Endodermal cell (in vitro differentiated cells): ENCODE data around the gene SAMD4B. TPM values are rescaled to one million over a fixed set of nuclear protein-coding genes. Genes with fewer than 3 reads are reported as not detected.

Experiments used
- DNase-seq: peaks from one replicate; pipeline ENCODE4 v3.0.0-alpha.2; 2017
- H3K27ac ChIP-seq: 2 replicates; pipeline ENCODE4 v1.5.1; 2013; ENCODE audit warnings: mild to moderate bottlenecking, low read depth, low read length, moderate library complexity
- H3K27me3 ChIP-seq: 2 replicates; pipeline ENCODE4 v1.6.1; 2013; ENCODE audit warnings: mild to moderate bottlenecking, low read length, moderate library complexity; ENCODE audit not compliant: insufficient read depth, control insufficient read depth, poor library complexity, severe bottlenecking
- H3K36me3 ChIP-seq: 2 replicates; pipeline ENCODE4 v1.7.0; 2013; ENCODE audit warnings: mild to moderate bottlenecking, low read length, moderate library complexity; ENCODE audit not compliant: control insufficient read depth, insufficient read depth
- H3K4me1 ChIP-seq: one replicate; pipeline ENCODE4 v1.7.0; 2013; ENCODE audit warnings: low read length; ENCODE audit not compliant: control insufficient read depth, insufficient read depth
- H3K4me3 ChIP-seq: 2 replicates; pipeline ENCODE4 v1.5.1; 2013; ENCODE audit warnings: mild to moderate bottlenecking, low read length, moderate library complexity
- H3K9ac ChIP-seq: 2 replicates; pipeline ENCODE4 v1.6.1; 2013; ENCODE audit warnings: mild to moderate bottlenecking, low read length, moderate library complexity; ENCODE audit not compliant: poor library complexity, severe bottlenecking; ENCODE audit errors: extremely low read depth
- H3K9me3 ChIP-seq: 2 replicates; pipeline ENCODE4 v1.6.1; 2013; ENCODE audit warnings: mild to moderate bottlenecking, low read length, moderate library complexity; ENCODE audit not compliant: control insufficient read depth
- H3K27ac Mint-ChIP-seq: 2 replicates; pipeline ENCODE4 v1.8.0; 2020; ENCODE audit warnings: mixed read lengths
- H3K27me3 Mint-ChIP-seq: 2 replicates; pipeline ENCODE4 v1.8.0; 2021; ENCODE audit warnings: mild to moderate bottlenecking, mixed read lengths; ENCODE audit not compliant: insufficient read depth
- H3K36me3 Mint-ChIP-seq: 2 replicates; pipeline ENCODE4 v1.8.0; 2020; ENCODE audit warnings: low read depth, mixed read lengths
- H3K4me1 Mint-ChIP-seq: 2 replicates; pipeline ENCODE4 v1.8.0; 2020; ENCODE audit warnings: mixed read lengths
- H3K4me3 Mint-ChIP-seq: 2 replicates; pipeline ENCODE4 v1.8.0; 2020; ENCODE audit warnings: mild to moderate bottlenecking, moderate library complexity, mixed read lengths
- H3K9me3 Mint-ChIP-seq: 2 replicates; pipeline ENCODE4 v1.8.0; 2020; ENCODE audit warnings: mild to moderate bottlenecking, mixed read lengths
- CTCF ChIP-seq: fragments of 200-600 bp; sonication (generic); conservative IDR thresholded peaks from 2 replicates; pipeline ENCODE4 v1.5.0; 2021; ENCODE audit warnings: antibody characterized with exemption, mild to moderate bottlenecking
- WGBS, 2 experiments: methylation state at CpG; one replicate each; pipeline versions ENCODE4 v1.1.5 to v1.1.7; 2013; ENCODE audit warnings: missing lambda C conversion rate in 2 of 2, mixed read lengths in 1 of 2; ENCODE audit not compliant: insufficient coverage in 1 of 2, insufficient read length in 1 of 2; 5-methylcytosine and 5-hydroxymethylcytosine counted together
- total RNA-seq, 2 donors: library from RNA; stranded (reverse); fragmentation: NEBNext Ultra II Directional in 1 of 2; extraction: Animal tissue kit (Norgen Biotek cat#: 25700) in 1 of 2; gene quantifications; 2 replicates in 1 of 2; 3 replicates in 1 of 2; pipeline ENCODE4 v1.2.1, GENCODE V29; 2021

The SAMD4B gene
- total RNA-seq, 2 donors from 2014 or later, result 155 to 159 TPM

DNA sequence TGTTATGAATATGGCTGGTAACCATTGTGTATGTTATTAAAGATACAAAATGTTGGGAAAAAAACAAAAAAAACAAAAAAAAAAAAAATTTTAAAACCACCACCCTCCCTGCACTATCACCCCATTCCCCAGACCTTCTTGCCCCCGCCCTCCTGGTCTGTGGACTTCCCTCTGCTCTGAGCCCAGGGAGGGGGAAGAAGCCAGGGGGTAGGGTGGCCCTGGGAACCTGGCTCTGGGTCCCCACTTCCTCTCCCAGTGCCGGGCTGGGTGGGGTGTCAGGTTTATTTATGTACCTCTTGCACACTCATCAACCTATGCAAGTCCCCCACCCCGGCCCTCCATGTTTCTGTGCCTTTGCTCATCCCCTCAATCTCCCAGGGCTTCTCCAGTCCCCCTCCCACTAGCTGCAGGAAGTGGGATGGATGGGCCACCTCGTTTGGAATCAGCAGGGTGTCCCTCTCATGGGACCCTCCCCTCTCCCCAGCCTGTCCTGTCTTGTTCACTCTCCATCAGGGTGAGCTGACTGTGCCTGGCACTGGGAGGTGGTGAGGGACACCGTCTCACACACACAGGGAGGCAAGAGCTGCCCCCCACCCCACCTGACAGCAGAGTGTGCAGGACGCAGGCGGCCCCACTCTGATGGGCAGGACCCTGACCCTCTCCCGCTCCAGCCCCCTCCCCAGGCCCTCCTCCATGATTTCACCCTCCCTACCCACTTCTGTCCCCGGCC is 42.8 kb downstream of the SAMD4B start:
- Mint-ChIP-seq H3K9me3 (no peaks in the 10 kb centered on the region), H3K27me3 (no peaks in the 10 kb centered on the region), H3K36me3 (peaks cover 81% of the 10 kb centered on the region), H3K4me3 (no peak overlapping the region), H3K4me1 (peaks cover 5% of the 10 kb centered on the region), H3K27ac (peak overlapping the region; percentile 62)
- H3K4me3 ChIP-seq, result no peak overlapping the region
- DNase-seq, result no peak
- no peaks in the 10 kb centered on the region for H3K9me3 ChIP-seq
- H3K36me3 ChIP-seq, result peaks cover 89% of the 10 kb centered on the region
- no peak for TF ChIP-seq CTCF
- no peaks in the 10 kb centered on the region for H3K27me3 ChIP-seq
- H3K27ac ChIP-seq, result no peak overlapping the region
- H3K9ac ChIP-seq, result no peak overlapping the region
- H3K4me1 ChIP-seq, result peaks cover 6% of the 10 kb centered on the region
- 81 to 84% methylated on average over 4 to 9 of the region's 9 CpGs for WGBS, 2 experiments

GRCh38 chr19:39385629-39386411 is 43.6 kb downstream of the SAMD4B start:
- Histone ChIP-seq H3K36me3 (peaks cover 83% of the 10 kb centered on the region), H3K4me3 (no peak overlapping the region), H3K27ac (no peak overlapping the region), H3K27me3 (no peaks in the 10 kb centered on the region), H3K9me3 (no peaks in the 10 kb centered on the region), H3K4me1 (peaks cover 7% of the 10 kb centered on the region), H3K9ac (no peak overlapping the region)
- WGBS, 2 experiments, result 92 to 94% methylated on average over 13 to 20 of the region's 20 CpGs
- H3K9me3 Mint-ChIP-seq, result no peaks in the 10 kb centered on the region
- no peak overlapping the region for H3K4me3 Mint-ChIP-seq
- no peak for TF ChIP-seq CTCF
- H3K36me3 Mint-ChIP-seq, result peaks cover 76% of the 10 kb centered on the region
- H3K27me3 Mint-ChIP-seq, result no peaks in the 10 kb centered on the region
- peaks cover 9% of the 10 kb centered on the region for H3K4me1 Mint-ChIP-seq
- H3K27ac Mint-ChIP-seq, result peak overlapping the region; percentile 62
- no peak for DNase-seq

GRCh38 chr19:39386557-39386956 is 44.3 kb downstream of the SAMD4B start:
- Mint-ChIP-seq H3K4me3 (no peak overlapping the region), H3K27me3 (no peaks in the 10 kb centered on the region), H3K27ac (no peak overlapping the region), H3K9me3 (no peaks in the 10 kb centered on the region), H3K36me3 (peaks cover 68% of the 10 kb centered on the region), H3K4me1 (peaks cover 9% of the 10 kb centered on the region)
- Histone ChIP-seq H3K9ac (no peak overlapping the region), H3K4me3 (no peak overlapping the region), H3K4me1 (peaks cover 7% of the 10 kb centered on the region), H3K36me3 (peaks cover 75% of the 10 kb centered on the region), H3K9me3 (no peaks in the 10 kb centered on the region), H3K27ac (no peak overlapping the region), H3K27me3 (no peaks in the 10 kb centered on the region)
- TF ChIP-seq CTCF, result no peak
- 97% methylated on average over 6 of the region's 7 CpGs; no CpG with 5 or more reads in 1 of the 2 experiments for WGBS, 2 experiments
- no peak for DNase-seq
